SK-N-SH (cell line): ENCODE measurements around the gene RBMS3. TPM values are rescaled to one million over a fixed set of nuclear protein-coding genes. Genes with fewer than 3 reads are reported as not detected.

Experiments used
- CTCF ChIA-PET: fragments of 300-600, 350-600 bp; formaldehyde crosslinking; extraction: SDS; loops from one replicate; lab custom pipeline; 2021; lab: Yijun Ruan, JAX
- POLR2A ChIA-PET: fragments of 350-600 bp; sonication (Branson Sonifier 250); formaldehyde crosslinking; extraction: SDS; loops from one replicate; lab custom pipeline; 2020; ENCODE audit warnings: antibody characterized with exemption, inconsistent platforms; lab: Yijun Ruan, JAX
- DNase-seq: peaks from one replicate; pipeline ENCODE4 v3.0.0; 2012
- H2AFZ ChIP-seq: fragments of 200-600 bp; sonication (generic); 2 replicates; pipeline ENCODE4 v1.8.1; 2016; ENCODE audit warnings: antibody characterized with exemption, mild to moderate bottlenecking, low read depth
- H3F3A ChIP-seq: fragments of 200-600 bp; sonication (generic); replicated peaks from 2 replicates; pipeline ENCODE3; 2016; ENCODE audit warnings: antibody characterized with exemption, mild to moderate bottlenecking; ENCODE audit not compliant: insufficient read depth
- H3K27ac ChIP-seq, 2 experiments: fragments of 200-500 bp in 1 of 2; fragments of 200-600 bp in 1 of 2; sonication (Bioruptor generic) in 1 of 2; sonication (generic), shearing (Covaris generic) in 1 of 2; 2 replicates each; pipeline versions ENCODE4 v1.5.1 to v1.6.1; 2014 to 2016; ENCODE audit warnings: low read depth in 2 of 2, inconsistent platforms in 1 of 2, low read length in 1 of 2, mild to moderate bottlenecking in 1 of 2, mixed read lengths in 1 of 2
- H3K27me3 ChIP-seq: fragments of 200-600 bp; sonication (generic), shearing (Covaris generic); 2 replicates; pipeline ENCODE4 v1.6.1; 2016; ENCODE audit warnings: mixed run types; ENCODE audit not compliant: insufficient read depth
- H3K36me3 ChIP-seq, 2 experiments: fragments of 200-500 bp in 1 of 2; fragments of 200-600 bp in 1 of 2; sonication (Bioruptor generic) in 1 of 2; sonication (generic) in 1 of 2; replicated peaks in 1 of 2; 2 replicates each; pipeline versions ENCODE3 to v1.5.1; 2014 to 2016; ENCODE audit warnings: low read length in 1 of 2, mild to moderate bottlenecking in 1 of 2; ENCODE audit not compliant: insufficient read depth in 2 of 2, control insufficient read depth in 1 of 2
- H3K4me1 ChIP-seq, 2 experiments: fragments of 200-500 bp in 1 of 2; fragments of 200-600 bp in 1 of 2; sonication (Bioruptor generic) in 1 of 2; sonication (generic), shearing (Covaris generic) in 1 of 2; 2 replicates each; pipeline versions ENCODE4 v1.5.1 to v1.6.1; 2014 to 2016; ENCODE audit warnings: low read depth in 1 of 2, low read length in 1 of 2, mixed run types in 1 of 2; ENCODE audit not compliant: insufficient read depth in 2 of 2, control insufficient read depth in 1 of 2
- H3K4me2 ChIP-seq: fragments of 200-600 bp; sonication (generic), shearing (Covaris generic); 2 replicates; pipeline ENCODE4 v1.6.1; 2017; ENCODE audit warnings: mixed run types
- H3K4me3 ChIP-seq, 2 experiments: fragments of 200-500 bp in 1 of 2; fragments of 200-600 bp in 1 of 2; sonication (Bioruptor generic) in 1 of 2; sonication (generic), shearing (Covaris generic) in 1 of 2; 2 replicates each; pipeline versions ENCODE4 v1.5.1 to v1.8.1; 2014 to 2016; ENCODE audit warnings: low read depth in 2 of 2, inconsistent platforms in 1 of 2, low read length in 1 of 2, mild to moderate bottlenecking in 1 of 2, mixed read lengths in 1 of 2, moderate library complexity in 1 of 2
- H3K79me2 ChIP-seq: fragments of 200-600 bp; sonication (generic); 2 replicates; pipeline ENCODE4 v1.8.1; 2017; ENCODE audit warnings: mild to moderate bottlenecking; ENCODE audit not compliant: insufficient read depth
- H3K9ac ChIP-seq: fragments of 200-600 bp; sonication (generic); 2 replicates; pipeline ENCODE4 v1.6.1; 2017; ENCODE audit warnings: mixed run types
- H3K9me2 ChIP-seq: fragments of 200-600 bp; sonication (generic); 2 replicates; pipeline ENCODE4 v1.6.1; 2017; ENCODE audit warnings: mixed run types
- H3K9me3 ChIP-seq: fragments of 200-600 bp; sonication (generic); 2 replicates; pipeline ENCODE4 v1.6.1; 2017; ENCODE audit warnings: mixed run types, mild to moderate bottlenecking, moderate library complexity
- H4K20me1 ChIP-seq: fragments of 200-600 bp; sonication (generic); 2 replicates; pipeline ENCODE4 v1.6.1; 2017; ENCODE audit warnings: mild to moderate bottlenecking, mixed run types; ENCODE audit not compliant: insufficient read depth
- CTCF ChIP-seq: fragments of 200-600 bp; sonication (generic); IDR thresholded peaks from 2 replicates; pipeline ENCODE4 v1.6.1; 2017; ENCODE audit warnings: antibody characterized with exemption, mild to moderate bottlenecking, moderate library complexity
- EZH2phosphoT487 ChIP-seq: fragments of 200-600 bp; sonication (generic); IDR thresholded peaks from 2 replicates; pipeline ENCODE4 v1.6.1; 2017; ENCODE audit warnings: low read depth, mixed run types, mild to moderate bottlenecking, antibody characterized with exemption, moderate library complexity, borderline replicate concordance
- GABPA ChIP-seq: IDR thresholded peaks from 2 replicates; pipeline ENCODE4 v1.4.0; 2012; ENCODE audit warnings: low read depth, mild to moderate bottlenecking
- GATA2 ChIP-seq: sonication (generic); formaldehyde crosslinking; IDR thresholded peaks from 2 replicates; pipeline ENCODE4 v1.5.0; 2020; ENCODE audit warnings: mild to moderate bottlenecking, missing genetic modification reagents
- IRF3 ChIP-seq: fragments of 150-350 bp; IDR thresholded peaks from 2 replicates; pipeline ENCODE4 v1.6.1; 2016; ENCODE audit warnings: mild to moderate bottlenecking, low read depth, low read length
- MAX ChIP-seq: IDR thresholded peaks from 2 replicates; pipeline ENCODE4 v1.4.0; 2012; ENCODE audit warnings: low read depth
- MXI1 ChIP-seq: IDR thresholded peaks from 2 replicates; pipeline ENCODE4 v1.6.1; 2012; ENCODE audit warnings: mild to moderate bottlenecking, low read depth, low read length, improper control_type of control experiment
- NFIC ChIP-seq: IDR thresholded peaks from 2 replicates; pipeline ENCODE4 v1.4.0; 2012; ENCODE audit warnings: borderline replicate concordance
- NRF1 ChIP-seq: IDR thresholded peaks from 2 replicates; pipeline ENCODE4 v1.6.1; 2012; ENCODE audit warnings: low read depth, mild to moderate bottlenecking, low read length
- RCOR1 ChIP-seq: fragments of 150-350 bp; IDR thresholded peaks from 2 replicates; pipeline ENCODE4 v1.6.1; 2017; ENCODE audit warnings: antibody characterized with exemption, low read length
- REST ChIP-seq: IDR thresholded peaks from 2 replicates; pipeline ENCODE4 v1.6.1; 2012; ENCODE audit warnings: mild to moderate bottlenecking, low read depth, low read length, moderate library complexity
- RFX5 ChIP-seq: IDR thresholded peaks from 2 replicates; pipeline ENCODE4 v1.6.1; 2012; ENCODE audit warnings: mild to moderate bottlenecking, improper control_type of control experiment, low read length
- RXRA ChIP-seq: IDR thresholded peaks from 2 replicates; pipeline ENCODE4 v1.4.0; 2012; ENCODE audit warnings: low read depth, mild to moderate bottlenecking, borderline replicate concordance
- SMC3 ChIP-seq: IDR thresholded peaks from 2 replicates; pipeline ENCODE4 v1.6.1; 2012; ENCODE audit warnings: low read depth, low read length, improper control_type of control experiment
- TCF12 ChIP-seq: IDR thresholded peaks from 2 replicates; pipeline ENCODE4 v1.4.0; 2012
- TEAD4 ChIP-seq: IDR thresholded peaks from 2 replicates; pipeline ENCODE4 v1.4.0; 2012; ENCODE audit warnings: mild to moderate bottlenecking, borderline replicate concordance; ENCODE audit not compliant: insufficient read depth
- USF1 ChIP-seq: IDR thresholded peaks from 2 replicates; pipeline ENCODE4 v1.4.0; 2012; ENCODE audit warnings: low read depth, borderline replicate concordance
- USF2 ChIP-seq: fragments of 150-350 bp; IDR thresholded peaks from 2 replicates; pipeline ENCODE4 v1.6.1; 2017; ENCODE audit warnings: antibody characterized with exemption, low read length, low read depth, borderline replicate concordance
- ZBTB33 ChIP-seq: IDR thresholded peaks from 2 replicates; pipeline ENCODE4 v1.4.0; 2012; ENCODE audit warnings: low read depth, borderline replicate concordance
- WGBS: methylation state at CpG from one replicate; pipeline ENCODE4 v1.1.6; 2017; ENCODE audit warnings: low lambda C conversion rate; 5-methylcytosine and 5-hydroxymethylcytosine counted together
- polyA plus RNA-seq, 3 experiments: library from polyadenylated mRNA; depleted of rRNA; stranded (reverse); fragments of >200 nt; gene quantifications; 2 replicates each; pipeline ENCODE4 v1.2.3, GENCODE V29; 2012

RBMS3 gene
- polyA plus RNA-seq, 1 of the 3 experiments (the other 2 are of a cell fraction): 8.2 TPM

GRCh38 chr3:29311795-29312194 lies 30.9 kb downstream of the RBMS3 start:
- no peak for DNase-seq
- no peaks in the 10 kb centered on the region for H3K27me3 ChIP-seq
- peak overlapping the region; percentile 39 to 99; a peak in 3 of 4 replicates for H3K27ac ChIP-seq
- H3K9me2 ChIP-seq: no peaks in the 10 kb centered on the region
- WGBS: 88% methylated on average over 3 of the region's 3 CpGs
- H3K9ac ChIP-seq: no peak overlapping the region
- no peaks in the 10 kb centered on the region for H4K20me1 ChIP-seq
- POLR2A ChIA-PET: no interaction called here
- no peak for TF ChIP-seq CTCF
- TF ChIP-seq TEAD4: no peak
- no peak for TF ChIP-seq MXI1
- TF ChIP-seq USF2: no peak
- no peak for TF ChIP-seq NFIC
- no peak for TF ChIP-seq IRF3
- TF ChIP-seq ZBTB33: no peak
- no peak for TF ChIP-seq REST
- no peak for TF ChIP-seq TCF12
- no peak for TF ChIP-seq GATA2 (CRISPR knock-in tag)
- TF ChIP-seq SMC3: no peak
- no peak for TF ChIP-seq MAX
- no peak for TF ChIP-seq NRF1
- TF ChIP-seq GABPA: no peak
- no peak for TF ChIP-seq EZH2phosphoT487
- TF ChIP-seq RXRA: no peak
- no peak for TF ChIP-seq RCOR1
- TF ChIP-seq USF1: no peak
- TF ChIP-seq RFX5: no peak
- no peak overlapping the region for H2AFZ ChIP-seq
- peaks cover 97% of the 10 kb centered on the region for H3K79me2 ChIP-seq
- no peaks in the 10 kb centered on the region for H3K9me3 ChIP-seq
- CTCF ChIA-PET: no interaction called here
- H3K4me1 ChIP-seq: peaks cover 18 to 68% of the 10 kb centered on the region in 2 experiments; a peak in 3 of 4 replicates
- peaks cover 2 to 5% of the 10 kb centered on the region in 2 experiments for H3K36me3 ChIP-seq
- no peak overlapping the region for H3K4me3 ChIP-seq
- H3F3A ChIP-seq: peaks cover 4% of the 10 kb centered on the region
- no peak overlapping the region for H3K4me2 ChIP-seq
